HepG2 (cell line): ENCODE results near the gene COQ8B.

ENCODE experiments used
- KLF9 ChIP-seq: IDR thresholded peaks from 2 replicates; pipeline ENCODE4 v1.6.1; 2016; ENCODE audit warnings: low read depth
- MAFK ChIP-seq, 2 experiments: IDR thresholded peaks in 1 of 2; conservative IDR thresholded peaks in 1 of 2; 2 replicates each; pipeline ENCODE4 v1.6.1; 2011; ENCODE audit warnings: improper control_type of control experiment in 2 of 2, low read length in 2 of 2
- POLR2AphosphoS5 ChIP-seq: IDR thresholded peaks from 2 replicates; pipeline ENCODE4 v1.6.1; 2012; ENCODE audit warnings: low read depth, low read length
- TBP ChIP-seq: sonication (generic); formaldehyde crosslinking; IDR thresholded peaks from 2 replicates; pipeline ENCODE4 v1.5.0; 2020; ENCODE audit warnings: missing genetic modification reagents
- YY1 ChIP-seq: IDR thresholded peaks from 2 replicates; pipeline ENCODE4 v1.6.1; 2011; ENCODE audit warnings: low read length, low read depth, moderate library complexity, mild to moderate bottlenecking; ENCODE audit not compliant: insufficient read depth, insufficient replicate concordance
- ZNF282 ChIP-seq: fragments of 450-650 bp; IDR thresholded peaks from 2 replicates; pipeline ENCODE4 v1.6.1; 2018; ENCODE audit not compliant: partially characterized antibody
- ZNF383 ChIP-seq: sonication (generic); formaldehyde crosslinking; IDR thresholded peaks from 2 replicates; pipeline ENCODE4 v1.4.0; 2020; ENCODE audit warnings: missing genetic modification reagents, mild to moderate bottlenecking, borderline replicate concordance
- TF ChIP-seq, protein P1 (sequence below): sonication (generic); formaldehyde crosslinking; IDR thresholded peaks from 2 replicates; pipeline ENCODE4 v1.8.0; 2022; ENCODE audit warnings: low read depth, missing genetic modification reagents
- TF ChIP-seq, protein P2 (sequence below): sonication (generic); formaldehyde crosslinking; IDR thresholded peaks from 2 replicates; pipeline ENCODE4 v1.8.0; 2022; ENCODE audit warnings: missing genetic modification reagents, mild to moderate bottlenecking, moderate library complexity, borderline replicate concordance
- TF ChIP-seq, protein P3 (sequence below): sonication (generic); formaldehyde crosslinking; IDR thresholded peaks from 2 replicates; pipeline ENCODE4 v1.9.0; 2021; ENCODE audit warnings: missing genetic modification reagents, borderline replicate concordance
- TF ChIP-seq, protein P4 (sequence below): sonication (generic); formaldehyde crosslinking; IDR thresholded peaks from 2 replicates; pipeline ENCODE4 v1.5.1; 2020; ENCODE audit warnings: mild to moderate bottlenecking, missing genetic modification reagents, moderate library complexity

DNA sequence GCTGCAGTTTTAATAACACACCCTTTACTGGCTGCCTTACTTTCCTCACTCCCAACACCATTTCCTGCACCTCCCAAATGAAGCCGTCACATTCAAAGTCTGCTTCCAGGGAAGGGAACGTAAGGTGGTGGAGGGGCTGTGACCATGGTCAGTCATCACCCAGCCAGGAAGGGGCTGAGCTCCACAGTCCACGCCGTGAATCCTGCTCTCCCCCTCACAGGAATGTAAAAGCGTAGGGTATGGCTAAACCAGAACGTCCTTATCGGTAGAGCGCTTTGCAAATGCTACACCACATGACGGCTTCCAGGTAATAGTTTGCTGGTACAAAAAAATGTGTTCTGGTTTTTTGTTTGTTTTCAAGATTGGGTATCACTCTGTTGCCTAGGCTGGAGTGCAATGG is 33.2 kb downstream of the COQ8B start:
- TF ChIP-seq KLF9 (CRISPR knock-in tag) (no peak), ZNF282 (no peak), TBP (CRISPR knock-in tag) (no peak), ZNF383 (no peak), MAFK (conservative IDR thresholded peaks at IDR 0.05 in 1 of 2, IDR thresholded peaks at IDR 0.05 in 1 of 2; ENCODE audit: low read length in 2 of 2) (no peak), YY1 (no peak), POLR2AphosphoS5 (no peak)
- TF ChIP-seq, protein P1, sequence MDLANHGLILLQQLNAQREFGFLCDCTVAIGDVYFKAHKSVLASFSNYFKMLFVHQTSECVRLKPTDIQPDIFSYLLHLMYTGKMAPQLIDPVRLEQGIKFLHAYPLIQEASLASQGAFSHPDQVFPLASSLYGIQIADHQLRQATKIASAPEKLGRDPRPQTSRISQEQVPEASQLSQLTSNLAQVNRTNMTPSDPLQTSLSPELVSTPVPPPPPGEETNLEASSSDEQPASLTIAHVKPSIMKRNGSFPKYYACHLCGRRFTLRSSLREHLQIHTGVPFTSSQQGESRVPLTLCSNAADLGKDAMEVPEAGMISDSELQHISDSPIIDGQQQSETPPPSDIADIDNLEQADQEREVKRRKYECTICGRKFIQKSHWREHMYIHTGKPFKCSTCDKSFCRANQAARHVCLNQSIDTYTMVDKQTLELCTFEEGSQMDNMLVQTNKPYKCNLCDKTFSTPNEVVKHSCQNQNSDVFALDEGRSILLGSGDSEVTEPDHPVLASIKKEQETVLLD (CRISPR knock-in tag) = no peak
- TF ChIP-seq, protein P2, sequence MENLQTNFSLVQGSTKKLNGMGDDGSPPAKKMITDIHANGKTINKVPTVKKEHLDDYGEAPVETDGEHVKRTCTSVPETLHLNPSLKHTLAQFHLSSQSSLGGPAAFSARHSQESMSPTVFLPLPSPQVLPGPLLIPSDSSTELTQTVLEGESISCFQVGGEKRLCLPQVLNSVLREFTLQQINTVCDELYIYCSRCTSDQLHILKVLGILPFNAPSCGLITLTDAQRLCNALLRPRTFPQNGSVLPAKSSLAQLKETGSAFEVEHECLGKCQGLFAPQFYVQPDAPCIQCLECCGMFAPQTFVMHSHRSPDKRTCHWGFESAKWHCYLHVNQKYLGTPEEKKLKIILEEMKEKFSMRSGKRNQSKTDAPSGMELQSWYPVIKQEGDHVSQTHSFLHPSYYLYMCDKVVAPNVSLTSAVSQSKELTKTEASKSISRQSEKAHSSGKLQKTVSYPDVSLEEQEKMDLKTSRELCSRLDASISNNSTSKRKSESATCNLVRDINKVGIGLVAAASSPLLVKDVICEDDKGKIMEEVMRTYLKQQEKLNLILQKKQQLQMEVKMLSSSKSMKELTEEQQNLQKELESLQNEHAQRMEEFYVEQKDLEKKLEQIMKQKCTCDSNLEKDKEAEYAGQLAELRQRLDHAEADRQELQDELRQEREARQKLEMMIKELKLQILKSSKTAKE (CRISPR knock-in tag) = no peak
- TF ChIP-seq, protein P3, sequence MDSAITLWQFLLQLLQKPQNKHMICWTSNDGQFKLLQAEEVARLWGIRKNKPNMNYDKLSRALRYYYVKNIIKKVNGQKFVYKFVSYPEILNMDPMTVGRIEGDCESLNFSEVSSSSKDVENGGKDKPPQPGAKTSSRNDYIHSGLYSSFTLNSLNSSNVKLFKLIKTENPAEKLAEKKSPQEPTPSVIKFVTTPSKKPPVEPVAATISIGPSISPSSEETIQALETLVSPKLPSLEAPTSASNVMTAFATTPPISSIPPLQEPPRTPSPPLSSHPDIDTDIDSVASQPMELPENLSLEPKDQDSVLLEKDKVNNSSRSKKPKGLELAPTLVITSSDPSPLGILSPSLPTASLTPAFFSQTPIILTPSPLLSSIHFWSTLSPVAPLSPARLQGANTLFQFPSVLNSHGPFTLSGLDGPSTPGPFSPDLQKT (CRISPR knock-in tag) = no peak
- TF ChIP-seq, protein P4, sequence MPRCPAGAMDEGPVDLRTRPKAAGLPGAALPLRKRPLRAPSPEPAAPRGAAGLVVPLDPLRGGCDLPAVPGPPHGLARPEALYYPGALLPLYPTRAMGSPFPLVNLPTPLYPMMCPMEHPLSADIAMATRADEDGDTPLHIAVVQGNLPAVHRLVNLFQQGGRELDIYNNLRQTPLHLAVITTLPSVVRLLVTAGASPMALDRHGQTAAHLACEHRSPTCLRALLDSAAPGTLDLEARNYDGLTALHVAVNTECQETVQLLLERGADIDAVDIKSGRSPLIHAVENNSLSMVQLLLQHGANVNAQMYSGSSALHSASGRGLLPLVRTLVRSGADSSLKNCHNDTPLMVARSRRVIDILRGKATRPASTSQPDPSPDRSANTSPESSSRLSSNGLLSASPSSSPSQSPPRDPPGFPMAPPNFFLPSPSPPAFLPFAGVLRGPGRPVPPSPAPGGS = no peak
